Suprapubic skin (tissue), 4 donors: ENCODE measurements around the gene APC2. TPM values are rescaled to one million over a fixed set of nuclear protein-coding genes. Genes with fewer than 3 reads are reported as not detected.

Experiments used
- DNase-seq, 2 donors: peaks; one replicate each; pipeline ENCODE4 v3.0.0-alpha.2; 2019; ENCODE audit warnings: low spot score in 2 of 2
- H3K27ac ChIP-seq: fragments of 200-600 bp; sonication (generic); one replicate; pipeline ENCODE4 v1.5.1; 2019
- H3K27me3 ChIP-seq: fragments of 200-600 bp; sonication (generic); one replicate; pipeline ENCODE4 v1.5.1; 2019
- H3K36me3 ChIP-seq: fragments of 200-600 bp; sonication (generic); one replicate; pipeline ENCODE4 v1.5.1; 2019
- H3K4me1 ChIP-seq: fragments of 200-600 bp; sonication (generic); one replicate; pipeline ENCODE4 v1.5.1; 2019
- H3K4me3 ChIP-seq: fragments of 200-600 bp; sonication (generic); one replicate; pipeline ENCODE4 v1.5.1; 2019; ENCODE audit warnings: mild to moderate bottlenecking
- H3K9me3 ChIP-seq: fragments of 200-600 bp; sonication (generic); one replicate; pipeline ENCODE4 v1.5.1; 2019
- CTCF ChIP-seq, 2 donors: fragments of 200-600 bp in 1 of 2; fragments of 450-650 bp in 1 of 2; sonication (generic) in 1 of 2; IDR thresholded peaks; one replicate each; pipeline ENCODE4 v1.5.1; 2016 to 2019; ENCODE audit warnings: antibody characterized with exemption in 2 of 2, mild to moderate bottlenecking in 1 of 2, moderate library complexity in 1 of 2
- EP300 ChIP-seq: sonication (generic); formaldehyde crosslinking; IDR thresholded peaks from one replicate; pipeline ENCODE4 v1.6.1; 2017; ENCODE audit warnings: antibody characterized with exemption
- POLR2A ChIP-seq, 2 donors: fragments of 450-650 bp; IDR thresholded peaks; one replicate each; pipeline ENCODE4 v1.6.1; 2017; ENCODE audit warnings: antibody characterized with exemption in 2 of 2, mild to moderate bottlenecking in 2 of 2, moderate library complexity in 2 of 2
- POLR2AphosphoS5 ChIP-seq, 3 donors: sonication (generic); formaldehyde crosslinking; IDR thresholded peaks; one replicate each; pipeline ENCODE4 v1.6.1; 2017; ENCODE audit warnings: antibody characterized with exemption in 3 of 3
- WGBS: methylation state at CpG from one replicate; pipeline ENCODE4 v1.1.5; 2018; 5-methylcytosine and 5-hydroxymethylcytosine counted together
- total RNA-seq, 4 donors: library from RNA; depleted of rRNA; stranded (reverse); fragments of >200 nt; gene quantifications; one replicate each; pipeline ENCODE4 v1.1.0, GENCODE V29; 2016

The APC2 gene
- total RNA-seq, 4 donors from 2014 or later: 0.08 to 0.30 (median 0.26) TPM; not detected in 1

DNA sequence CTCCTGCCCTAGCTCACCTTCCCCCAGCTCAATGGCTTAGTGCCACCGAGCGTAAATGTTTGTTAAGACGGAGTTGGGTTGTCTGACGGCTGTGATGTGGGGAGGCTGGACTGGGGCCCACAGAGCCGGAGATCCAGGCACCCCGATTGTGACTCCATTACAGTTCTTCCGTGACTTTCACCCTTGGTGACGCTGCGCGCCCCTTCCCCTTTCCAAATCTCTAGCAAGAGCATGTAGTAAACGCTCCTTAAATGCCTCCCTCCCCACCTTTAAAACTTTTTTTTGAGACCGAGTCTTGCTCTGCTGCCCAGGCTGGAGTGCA lies 41.9 kb downstream of the APC2 start:
- DNase-seq: peak in 1 of 2 donors; percentile 69
- H3K4me3 ChIP-seq: peak overlapping the region; percentile 59
- H3K27me3 ChIP-seq: peaks cover 5% of the 10 kb centered on the region
- H3K27ac ChIP-seq: no peak overlapping the region
- no peaks in the 10 kb centered on the region for H3K9me3 ChIP-seq
- no peak for TF ChIP-seq POLR2AphosphoS5 (IDR thresholded peaks at IDR 0.05)
- no peak for TF ChIP-seq CTCF (IDR thresholded peaks at IDR 0.05)
- no peak for TF ChIP-seq POLR2A (IDR thresholded peaks at IDR 0.05)
- no peak for TF ChIP-seq EP300
- WGBS: 60% methylated on average over 12 of the region's 12 CpGs
- H3K4me1 ChIP-seq: peaks cover 30% of the 10 kb centered on the region
- H3K36me3 ChIP-seq: no peaks in the 10 kb centered on the region

DNA sequence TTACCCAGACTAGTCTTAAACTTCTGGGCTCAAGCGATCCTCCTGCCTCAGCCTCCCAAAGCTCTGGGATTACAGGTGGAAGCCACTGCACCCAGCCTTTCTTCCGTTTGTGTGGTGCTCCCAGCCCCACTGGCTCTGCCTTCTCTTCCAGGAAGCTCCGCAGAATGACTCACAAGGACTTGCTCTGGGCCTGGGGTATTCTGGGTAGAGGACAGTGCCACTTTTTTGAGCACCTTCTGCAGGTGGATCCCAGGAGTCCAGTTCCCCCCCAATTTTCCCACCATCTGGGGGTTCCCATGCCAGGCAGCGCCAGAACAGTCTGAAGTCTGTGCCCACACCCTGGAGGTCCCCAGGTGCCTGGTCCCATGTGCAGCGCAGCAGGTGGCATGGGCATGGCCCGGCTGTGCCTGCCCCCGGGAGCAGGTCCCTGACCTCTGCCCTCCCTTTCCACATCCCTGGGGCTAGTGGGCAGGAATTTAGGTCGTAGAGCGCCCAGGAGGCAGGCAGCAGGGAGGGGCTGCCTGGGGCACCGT lies 42.6 kb downstream of the APC2 start:
- Histone ChIP-seq H3K4me1 (peaks cover 33% of the 10 kb centered on the region), H3K36me3 (no peaks in the 10 kb centered on the region), H3K27me3 (peaks cover 12% of the 10 kb centered on the region), H3K27ac (no peak overlapping the region), H3K9me3 (no peaks in the 10 kb centered on the region), H3K4me3 (no peak overlapping the region)
- 78% methylated on average over 9 of the region's 10 CpGs for WGBS
- DNase-seq: peak in 1 of 2 donors; percentile 74
- no peak for TF ChIP-seq POLR2AphosphoS5 (IDR thresholded peaks at IDR 0.05)
- TF ChIP-seq EP300: no peak
- TF ChIP-seq POLR2A (IDR thresholded peaks at IDR 0.05): no peak
- TF ChIP-seq CTCF (IDR thresholded peaks at IDR 0.05): no peak

DNA sequence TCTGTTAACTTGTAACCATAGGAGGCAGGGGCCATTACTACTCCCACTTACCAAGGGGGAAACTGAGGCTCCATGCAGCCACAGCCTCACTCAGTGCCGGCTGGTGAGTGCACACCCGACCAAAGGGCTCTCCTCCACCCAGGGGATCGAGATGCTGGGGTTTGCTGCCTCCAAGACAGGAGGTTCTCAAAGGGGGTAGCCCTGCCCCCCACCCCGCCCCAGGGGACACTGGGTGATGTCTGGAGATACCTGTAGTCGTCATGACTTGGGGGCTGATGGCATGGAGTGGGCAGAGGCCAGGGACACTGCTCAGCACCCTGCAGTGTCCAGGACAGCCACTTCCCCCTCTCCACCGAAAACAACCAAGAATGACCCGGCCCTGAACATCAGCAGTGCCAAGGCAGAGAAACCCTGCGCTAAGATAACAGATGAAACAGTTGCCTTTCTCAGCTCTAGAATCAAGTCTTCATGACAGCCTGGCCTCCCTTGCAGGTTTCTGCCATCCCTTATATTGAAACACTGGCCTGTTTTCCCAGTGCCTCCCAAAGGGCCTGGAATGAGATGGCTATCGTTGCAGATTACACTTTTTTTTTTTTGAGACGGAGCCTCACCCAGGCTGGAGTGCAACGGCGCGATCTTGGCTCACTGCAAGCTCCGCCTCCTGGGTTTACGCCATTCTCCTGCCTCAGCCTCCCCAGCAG lies 44.3 kb downstream of the APC2 start:
- Histone ChIP-seq H3K27ac (no peak overlapping the region), H3K27me3 (peaks cover 16% of the 10 kb centered on the region), H3K4me1 (peaks cover 33% of the 10 kb centered on the region), H3K9me3 (no peaks in the 10 kb centered on the region), H3K36me3 (no peaks in the 10 kb centered on the region), H3K4me3 (no peak overlapping the region)
- 73% methylated on average over 10 of the region's 15 CpGs for WGBS
- TF ChIP-seq EP300 (no peak), POLR2A (IDR thresholded peaks at IDR 0.05) (no peak), CTCF (IDR thresholded peaks at IDR 0.05) (no peak), POLR2AphosphoS5 (IDR thresholded peaks at IDR 0.05) (no peak)
- DNase-seq: peak in 1 of 2 donors; percentile 60

GRCh38 chr19:1495051-1495798 lies 45.3 kb downstream of the APC2 start:
- Histone ChIP-seq H3K27ac (no peak overlapping the region), H3K4me3 (no peak overlapping the region), H3K4me1 (peaks cover 25% of the 10 kb centered on the region), H3K27me3 (peaks cover 16% of the 10 kb centered on the region), H3K36me3 (no peaks in the 10 kb centered on the region), H3K9me3 (no peaks in the 10 kb centered on the region)
- WGBS: 86% methylated on average over 32 of the region's 37 CpGs
- no peak for DNase-seq
- no peak for TF ChIP-seq CTCF (IDR thresholded peaks at IDR 0.05)
- TF ChIP-seq EP300: no peak
- no peak for TF ChIP-seq POLR2AphosphoS5 (IDR thresholded peaks at IDR 0.05)
- no peak for TF ChIP-seq POLR2A (IDR thresholded peaks at IDR 0.05)
